BJ (cell line): ENCODE measurements around the gene STMN1. TPM values are rescaled to one million over a fixed set of nuclear protein-coding genes. Genes with fewer than 3 reads are reported as not detected.
A peak's percentile ranks its signal among the peaks of the same experiment; 100 is the strongest.

ENCODE experiments used
- CTCF ChIA-PET: fragments of 350-600 bp; formaldehyde crosslinking; extraction: SDS; loops from one replicate; lab custom pipeline; 2021; ENCODE audit warnings: antibody characterized with exemption, inconsistent platforms; lab: Yijun Ruan, JAX
- POLR2A ChIA-PET: fragments of 300-600 bp; sonication (Branson Sonifier 250); formaldehyde crosslinking; extraction: SDS; loops from one replicate; lab custom pipeline; 2021; ENCODE audit warnings: antibody characterized with exemption; lab: Charles Lee
- DNase-seq: peaks from one replicate; pipeline ENCODE4 v3.0.0-alpha.2; 2011; ENCODE audit warnings: low read depth
- H3K27me3 ChIP-seq: 2 replicates; pipeline ENCODE4 v1.6.0; 2011; ENCODE audit warnings: low read length; ENCODE audit not compliant: control insufficient read depth, insufficient read depth
- H3K36me3 ChIP-seq: 2 replicates; pipeline ENCODE4 v1.5.1; 2011; ENCODE audit warnings: low read length; ENCODE audit not compliant: control insufficient read depth, insufficient read depth
- H3K4me3 ChIP-seq: 2 replicates; pipeline ENCODE4 v1.5.1; 2011; ENCODE audit warnings: low read depth, mild to moderate bottlenecking, control low read depth, low read length
- CTCF ChIP-seq: IDR thresholded peaks from 2 replicates; pipeline ENCODE4 v1.5.1; 2011; ENCODE audit warnings: low read depth, mild to moderate bottlenecking, control low read depth, inconsistent platforms, low read length, moderate library complexity; ENCODE audit not compliant: insufficient read depth
- polyA plus RNA-seq: library from polyadenylated mRNA; depleted of rRNA; stranded (reverse); fragments of >200 nt; gene quantifications from 2 replicates; pipeline ENCODE4 v1.2.3, GENCODE V29; 2011

The STMN1 gene
- polyA plus RNA-seq, 1 experiment: 57.1 TPM

DNA sequence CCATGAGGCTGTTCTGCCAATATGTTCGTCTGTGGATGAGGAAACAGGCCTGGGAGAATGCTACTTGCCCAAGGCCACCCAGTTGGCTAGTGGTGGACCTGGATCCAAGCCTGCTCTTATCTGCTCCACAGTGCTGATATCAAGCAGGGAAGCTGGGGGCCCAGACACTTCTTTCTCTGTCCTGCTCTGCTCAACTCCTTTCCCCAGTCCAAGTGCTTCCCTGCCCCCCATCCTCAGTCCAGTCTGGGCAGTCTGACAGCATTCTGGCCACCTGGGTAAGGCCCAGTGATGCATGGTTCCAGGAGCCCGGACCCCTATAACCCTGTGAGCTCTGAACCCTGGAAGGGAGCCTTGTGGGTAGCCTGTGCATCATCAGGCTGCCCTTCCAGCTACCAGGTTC, 26.5 kb downstream of the STMN1 start:
- no peak for TF ChIP-seq CTCF
- H3K36me3 ChIP-seq: no peaks in the 10 kb centered on the region; the same call in 1 of the 2 replicates
- DNase-seq: no peak
- H3K4me3 ChIP-seq: no peak overlapping the region
- no peaks in the 10 kb centered on the region for H3K27me3 ChIP-seq
- ChIA-PET CTCF (interaction anchor here (1.4 to 2.3 kb wide), 2 partner anchors 10 to 13 kb away, joined by 3 to 12 read pairs; no protein-coding TSS in a partner anchor), POLR2A (interaction anchor here (0.7 kb wide), 1 partner anchor 13 kb away, joined by 3 read pairs; no protein-coding TSS in a partner anchor)

- CTCF ChIA-PET: interaction anchor here (0.6 to 1.4 kb wide), 2 partner anchors 12 to 13 kb away, joined by 3 read pairs; no protein-coding TSS in a partner anchor
- no peak for DNase-seq
- TF ChIP-seq CTCF: no peak
Measured at GRCh38 chr1:25878690-25879089, 27.5 kb downstream of the STMN1 start.

DNA sequence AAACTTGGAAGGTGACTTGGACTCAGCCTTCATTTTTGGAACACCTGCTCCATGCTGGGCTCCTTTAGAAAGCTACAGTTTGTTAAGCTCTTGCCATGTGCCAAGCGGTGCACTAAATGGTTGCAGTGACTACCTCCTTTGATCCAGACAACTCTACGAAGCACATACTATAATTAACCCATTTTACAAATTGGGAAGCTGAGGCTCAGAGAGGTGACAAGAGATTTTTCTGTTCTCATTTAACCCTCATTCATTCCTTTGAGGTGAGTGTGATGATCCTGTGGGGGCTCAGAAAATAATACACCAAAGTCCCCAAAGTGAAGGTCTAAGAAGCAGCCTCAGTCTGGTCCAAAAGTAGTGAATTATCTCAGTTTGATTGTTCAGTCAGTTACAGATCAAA, 29.1 kb downstream of the STMN1 start:
- TF ChIP-seq CTCF: no peak
- no peaks in the 10 kb centered on the region for H3K27me3 ChIP-seq
- ChIA-PET POLR2A (no interaction called here), CTCF (no interaction called here)
- DNase-seq: no peak
- no peak overlapping the region for H3K4me3 ChIP-seq
- no peaks in the 10 kb centered on the region; the same call in 1 of the 2 replicates for H3K36me3 ChIP-seq

More at GRCh38 chr1:25878690-25879089, 27.5 kb downstream of the STMN1 start:
- POLR2A ChIA-PET: no interaction called here
- H3K27me3 ChIP-seq: no peaks in the 10 kb centered on the region
- no peak overlapping the region for H3K4me3 ChIP-seq
- no peaks in the 10 kb centered on the region; the same call in 1 of the 2 replicates for H3K36me3 ChIP-seq

- Histone ChIP-seq H3K36me3 (peaks cover 2% of the 10 kb centered on the region), H3K4me3 (no peak overlapping the region), H3K27me3 (no peaks in the 10 kb centered on the region)
- POLR2A ChIA-PET: no interaction called here
- CTCF ChIA-PET: interaction anchor here (1.2 to 2.6 kb wide), 2 partner anchors 13 to 118 kb away, joined by 3 to 12 read pairs; no protein-coding TSS in a partner anchor
- no peak for DNase-seq
- TF ChIP-seq CTCF: no peak
Measured at GRCh38 chr1:25876693-25877077, 29.5 kb downstream of the STMN1 start.

GRCh38 chr1:25875856-25876692, 30.1 kb downstream of the STMN1 start:
- POLR2A ChIA-PET: interaction anchor here (0.5 to 0.6 kb wide), 2 partner anchors 19 to 527 kb away, joined by 5 to 6 read pairs; no protein-coding TSS in a partner anchor
- Histone ChIP-seq H3K4me3 (peak overlapping the region; percentile 70), H3K36me3 (peaks cover 2% of the 10 kb centered on the region; the same call in 1 of the 2 replicates), H3K27me3 (no peaks in the 10 kb centered on the region)
- TF ChIP-seq CTCF: no peak
- CTCF ChIA-PET: interaction anchor here (0.8 to 2.6 kb wide), 7 partner anchors 8 to 119 kb away, joined by 3 to 12 read pairs (median 3); no protein-coding TSS in a partner anchor
- DNase-seq: no peak
